Fibroblast of skin of left biceps (primary cell): ENCODE measurements around the gene DEFB112.

ENCODE experiments used
- DNase-seq, 2 experiments: peaks; one replicate each; pipeline ENCODE4 v3.0.0-alpha.2; 2013; ENCODE audit warnings: low read depth in 2 of 2

The DEFB112 gene

GRCh38 chr6:49995278-49995677, 54.5 kb downstream of the DEFB112 start:
- no peak for DNase-seq
